HG02610 (cell line): ENCODE results near the gene ITM2B.
"Not testable (repeated sequence)": the region's sequence is repeated elsewhere in the genome, so short reads cannot be mapped to it uniquely, and the experiment has no call there.

Experiments
- ATAC-seq: cut with Tn5 transposase; IDR thresholded peaks from one replicate; pipeline ENCODE4 v1.9.1; 2021; ENCODE audit warnings: mild to moderate bottlenecking, moderate library complexity; ENCODE audit not compliant: unreplicated experiment

Gene ITM2B

DNA sequence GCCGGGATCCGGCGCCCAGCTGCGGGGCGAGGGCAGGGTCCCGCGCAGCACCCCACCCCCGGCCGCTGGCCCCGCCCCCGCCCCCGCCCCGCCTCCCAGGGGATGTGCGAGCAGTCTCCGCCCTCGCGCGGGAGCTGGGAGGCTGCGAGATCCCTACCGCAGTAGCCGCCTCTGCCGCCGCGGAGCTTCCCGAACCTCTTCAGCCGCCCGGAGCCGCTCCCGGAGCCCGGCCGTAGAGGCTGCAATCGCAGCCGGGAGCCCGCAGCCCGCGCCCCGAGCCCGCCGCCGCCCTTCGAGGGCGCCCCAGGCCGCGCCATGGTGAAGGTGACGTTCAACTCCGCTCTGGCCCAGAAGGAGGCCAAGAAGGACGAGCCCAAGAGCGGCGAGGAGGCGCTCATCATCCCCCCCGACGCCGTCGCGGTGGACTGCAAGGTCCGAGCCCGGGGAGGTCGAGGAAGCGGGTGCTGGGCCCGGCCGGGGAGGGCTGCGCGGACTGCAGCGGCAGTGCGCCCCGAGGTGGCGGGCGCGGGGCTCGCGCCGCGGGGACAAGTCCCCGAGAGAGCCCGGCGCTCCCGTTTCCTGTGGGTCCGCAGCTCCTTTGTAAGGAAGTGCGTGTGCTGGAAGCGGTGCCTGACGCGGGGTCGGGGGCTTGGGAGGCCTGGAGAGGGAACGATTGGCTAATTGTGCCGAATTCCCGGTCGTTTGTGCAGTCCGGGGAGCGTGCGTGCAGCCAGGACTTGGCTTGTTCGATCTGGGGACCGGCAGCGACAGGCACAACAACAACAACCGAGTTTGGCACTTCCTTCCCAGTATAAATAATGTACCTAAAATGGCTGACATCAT is at the start of gene ITM2B:
TSS of gene ITM2B (plus strand) at position 161 of the 843 bp plus-strand sequence. CDS start at position 316, 155 bp downstream.
- peak; percentile 54 for ATAC-seq

DNA sequence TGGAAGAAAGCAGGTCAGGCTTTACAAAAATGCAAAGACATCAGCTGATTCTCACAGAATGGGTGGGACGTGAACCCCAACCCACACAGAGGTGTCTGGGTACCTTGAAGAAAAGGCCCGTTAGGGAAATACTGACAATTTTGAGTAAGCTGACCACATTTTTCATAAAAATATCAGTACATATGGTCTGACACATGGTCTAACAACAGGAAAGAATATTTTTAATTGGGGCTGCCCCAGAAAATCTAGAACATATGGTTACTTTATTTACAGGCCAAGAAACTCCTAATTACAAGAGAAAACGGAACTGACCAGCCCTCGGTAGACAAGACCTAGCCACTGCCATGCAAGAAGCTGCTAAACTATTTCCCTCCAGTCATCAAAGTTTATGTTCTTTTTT is 48.7 kb upstream of the ITM2B start:
- peak; percentile 60 for ATAC-seq

DNA sequence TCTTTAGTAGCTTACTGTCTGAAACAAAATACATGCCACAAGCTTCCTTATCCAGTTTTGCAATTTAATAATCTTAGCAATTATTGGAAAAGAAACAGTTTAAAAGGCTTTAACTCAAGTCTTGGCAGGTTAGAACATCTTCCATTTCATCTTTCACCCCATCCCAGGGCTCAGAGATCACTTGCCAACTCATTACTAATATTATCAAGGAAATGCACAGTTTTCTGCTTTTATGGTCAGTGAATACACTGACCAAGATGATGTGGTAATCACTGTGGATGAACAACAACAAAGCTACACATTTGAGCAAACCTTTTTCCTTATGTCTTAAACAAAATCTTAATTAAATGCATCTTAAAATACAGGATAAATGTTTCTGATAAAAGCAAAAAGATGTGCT is 48.0 kb upstream of the ITM2B start:
- ATAC-seq: no peak

GRCh38 chr13:48186722-48187121 is 46.3 kb upstream of the ITM2B start:
- ATAC-seq: no peak

- no peak for ATAC-seq
Observed at GRCh38 chr13:48188131-48188530, 44.9 kb upstream of the ITM2B start.

DNA sequence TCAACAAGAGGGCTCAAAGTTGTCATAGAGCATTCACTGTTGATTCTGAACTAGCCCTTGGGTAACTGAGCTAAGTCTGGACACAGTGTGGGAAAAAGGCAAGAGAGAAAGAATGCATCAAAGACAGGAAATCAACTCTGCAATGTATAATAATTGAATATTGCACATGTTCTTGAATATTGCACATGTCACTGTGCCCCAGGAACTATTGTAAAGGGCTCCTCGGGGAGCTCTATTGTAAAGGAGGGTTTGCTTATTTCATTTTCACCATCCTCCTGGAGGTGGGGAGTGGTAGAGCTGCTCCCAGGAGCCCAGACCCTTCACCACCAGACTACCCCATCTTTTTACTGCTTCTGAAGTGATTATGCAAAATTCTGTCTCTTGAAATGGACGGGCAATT is 44.4 kb upstream of the ITM2B start:
- ATAC-seq: no peak

DNA sequence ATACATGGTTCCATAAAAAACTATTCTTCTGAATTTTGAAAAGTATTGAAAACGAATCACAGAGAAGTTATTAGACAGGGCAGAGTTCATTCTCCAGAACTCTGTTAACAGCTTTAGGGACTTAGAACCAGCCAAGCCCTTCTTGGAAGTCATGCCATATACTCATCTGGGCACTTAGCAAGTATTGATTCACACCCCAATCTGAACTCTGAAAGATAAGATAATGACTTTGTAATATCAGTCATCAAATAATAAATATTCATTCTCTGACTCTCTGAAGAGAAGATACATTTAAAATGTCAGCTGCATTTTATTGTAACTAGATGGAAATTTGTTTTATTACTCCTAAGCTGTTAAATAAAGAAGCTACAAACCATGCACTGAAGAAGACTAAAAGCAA is 43.8 kb upstream of the ITM2B start:
- ATAC-seq: no peak

DNA sequence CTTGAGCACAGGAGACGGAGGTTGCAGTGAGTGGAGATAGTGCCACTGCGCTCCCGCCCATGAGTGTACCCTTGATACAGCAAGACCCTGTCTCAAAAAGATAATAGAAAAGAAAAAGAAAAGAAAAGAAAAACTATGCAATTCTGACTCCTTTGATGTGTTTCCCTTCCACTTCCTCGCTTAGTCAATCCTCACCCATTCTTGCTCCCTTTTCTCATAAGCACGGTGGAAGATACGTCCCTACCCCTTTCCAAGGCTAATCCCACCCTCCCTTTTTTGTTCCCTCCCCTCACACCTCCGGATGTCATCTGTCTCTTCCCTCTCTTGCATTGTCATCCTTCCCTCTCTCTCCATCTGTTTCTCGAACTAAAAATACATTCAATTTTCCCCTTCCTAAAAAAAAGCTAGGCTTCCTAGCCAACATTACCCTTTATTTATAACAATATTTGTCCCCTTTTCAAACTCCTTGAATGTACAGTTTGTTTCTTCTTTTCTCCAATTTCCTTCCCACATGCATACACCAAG is 40.5 kb upstream of the ITM2B start:
- no peak for ATAC-seq

- ATAC-seq: peak; percentile 92
Observed at GRCh38 chr13:48194379-48194754, 38.6 kb upstream of the ITM2B start.

DNA sequence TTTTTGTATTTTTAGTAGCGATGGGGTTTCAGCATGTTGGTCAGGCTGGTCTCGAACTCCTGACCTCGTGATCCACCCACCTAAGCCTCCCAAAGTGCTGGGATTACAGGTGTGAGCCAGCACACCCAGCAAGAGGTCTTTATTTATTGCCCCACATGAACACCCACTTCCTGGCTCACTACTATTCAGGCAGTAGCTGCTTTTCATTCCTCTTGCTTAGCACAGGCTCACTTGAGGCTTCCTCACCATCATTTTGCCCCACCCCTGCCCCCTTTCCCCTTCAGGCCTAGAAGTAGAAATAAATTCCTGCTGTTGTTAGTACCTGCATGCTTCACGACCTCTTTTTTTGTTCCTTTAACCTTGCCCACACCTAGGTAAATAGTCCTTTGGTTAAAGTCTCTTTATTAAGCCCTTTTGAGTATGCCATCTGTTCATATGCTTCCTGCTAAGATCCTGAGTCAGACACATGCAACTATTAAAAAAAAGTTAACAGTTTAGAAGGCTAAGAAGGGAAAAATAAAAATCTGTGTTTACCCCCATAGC is 33.5 kb upstream of the ITM2B start:
- no peak for ATAC-seq

DNA sequence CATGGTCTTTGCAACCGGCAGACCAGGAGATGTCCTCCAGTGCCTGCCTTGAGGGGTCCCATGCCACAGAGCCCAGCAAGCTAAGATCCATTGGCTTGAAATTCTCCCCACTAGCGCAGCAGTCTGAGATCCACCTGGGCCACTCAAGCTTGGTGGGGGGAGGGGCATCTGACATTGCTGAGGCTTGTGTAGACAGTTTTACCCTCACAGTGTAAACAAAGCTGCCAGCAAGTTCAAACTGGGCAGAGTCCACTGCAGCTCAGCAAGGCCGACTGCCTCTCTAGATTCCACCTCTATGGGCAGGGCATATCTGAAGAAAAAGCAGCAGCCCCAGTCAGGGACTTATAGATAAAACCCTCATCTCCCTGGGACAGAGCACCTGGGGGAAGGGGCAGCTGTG is 32.0 kb upstream of the ITM2B start:
- ATAC-seq: no peak

DNA sequence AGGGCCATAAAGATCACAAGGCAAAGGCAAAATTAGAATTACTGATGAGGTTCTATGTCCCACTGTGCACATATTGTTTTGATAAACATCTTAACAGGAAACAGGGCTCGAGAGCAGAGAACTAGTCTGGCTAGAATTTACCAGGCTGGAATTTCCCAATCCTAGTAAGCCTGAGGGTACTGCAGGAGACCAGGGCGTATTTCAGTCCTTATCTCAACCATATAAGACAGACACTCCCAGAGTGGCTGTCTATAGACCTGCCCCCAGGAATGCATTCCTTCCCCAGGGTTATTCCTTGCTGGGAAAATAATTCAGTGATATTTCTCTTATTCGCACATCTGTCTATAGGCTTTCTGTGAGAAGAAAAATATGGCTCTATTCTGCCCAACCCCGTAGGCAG is 25.8 kb upstream of the ITM2B start:
- ATAC-seq: not testable (repeated sequence)

DNA sequence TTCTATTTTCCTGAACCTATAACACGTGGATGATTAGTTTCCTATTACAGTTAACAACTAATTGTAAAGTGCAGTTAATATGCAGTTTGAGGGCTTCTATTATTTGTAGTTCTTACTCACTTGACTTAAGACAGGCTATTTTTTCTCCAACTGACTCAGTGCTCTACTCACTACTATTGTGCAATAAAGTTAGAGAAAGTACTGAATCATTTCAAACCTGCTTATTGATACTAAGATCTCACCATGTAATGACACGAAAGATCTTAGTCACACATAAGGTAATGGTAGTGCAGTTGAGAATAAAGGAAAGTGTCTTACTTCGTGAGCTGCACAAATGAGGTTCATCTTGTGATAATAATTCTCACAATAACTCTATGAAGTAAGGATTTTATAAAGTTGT is 22.8 kb upstream of the ITM2B start:
- peak; percentile 77 for ATAC-seq

- ATAC-seq: no peak
Observed at GRCh38 chr13:48214519-48215121, 18.4 kb upstream of the ITM2B start.

DNA sequence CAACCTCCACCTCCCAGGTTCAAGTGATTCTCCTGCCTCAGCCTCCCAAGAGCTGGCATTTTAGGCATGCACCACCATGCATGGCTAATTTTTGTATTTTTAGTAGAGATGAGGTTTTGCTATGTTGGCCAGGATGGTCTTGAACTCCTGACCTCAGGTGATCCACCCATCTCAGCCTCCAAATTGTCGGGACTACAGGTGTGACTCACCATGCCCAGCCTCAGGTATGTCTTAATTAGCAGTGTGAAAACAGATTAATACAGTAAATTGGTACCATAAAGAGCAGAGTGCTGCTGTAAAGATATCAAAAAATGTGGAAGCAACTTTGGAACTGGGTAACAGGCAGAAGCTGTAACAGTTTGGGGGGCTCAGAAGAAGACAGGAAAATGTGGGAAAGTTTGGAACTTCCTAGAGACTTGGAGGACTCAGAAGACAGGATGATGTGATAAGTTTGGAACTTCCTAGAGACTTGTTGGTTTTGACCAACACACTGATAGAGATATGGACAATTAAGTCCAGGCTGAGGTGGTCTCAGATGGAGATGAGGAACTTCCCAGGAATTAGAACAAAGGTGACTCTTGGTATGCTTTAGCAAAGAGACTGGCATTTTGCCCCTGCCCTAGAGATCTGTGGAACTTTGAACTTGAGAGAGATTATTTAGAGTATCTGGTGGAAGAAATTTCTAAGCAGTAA is 17.3 kb upstream of the ITM2B start:
- not testable (repeated sequence) for ATAC-seq

GRCh38 chr13:48216204-48216711 is 16.7 kb upstream of the ITM2B start:
- no peak for ATAC-seq

GRCh38 chr13:48220592-48220980 is 12.4 kb upstream of the ITM2B start:
- ATAC-seq: peak; percentile 81

- peak; percentile 21 for ATAC-seq
Observed at GRCh38 chr13:48220981-48221685, 11.9 kb upstream of the ITM2B start.

- no peak for ATAC-seq
Observed at GRCh38 chr13:48221686-48222187, 11.3 kb upstream of the ITM2B start.
